Lower leg skin (tissue), 4 donors: Measurements from ENCODE around the gene COLGALT1. TPM values are rescaled to one million over a fixed set of nuclear protein-coding genes. Genes with fewer than 3 reads are reported as not detected.

Experiments
- DNase-seq, 2 donors: peaks; one replicate each; pipeline ENCODE4 v3.0.0-alpha.2; 2019; ENCODE audit warnings: low spot score in 2 of 2
- H3K4me3 ChIP-seq: fragments of 200-600 bp; sonication (generic); 2 replicates; pipeline ENCODE4 v1.5.1; 2017; ENCODE audit warnings: mild to moderate bottlenecking, low read depth; ENCODE audit not compliant: poor library complexity, severe bottlenecking
- CTCF ChIP-seq, 3 donors: fragments of 450-650 bp; IDR thresholded peaks; one replicate each; pipeline ENCODE4 v1.5.1; 2016; ENCODE audit warnings: antibody characterized with exemption in 3 of 3, mild to moderate bottlenecking in 3 of 3, moderate library complexity in 2 of 3
- POLR2A ChIP-seq, 2 donors: fragments of 450-650 bp; IDR thresholded peaks; one replicate each; pipeline ENCODE4 v1.6.1; 2016 to 2017; ENCODE audit warnings: antibody characterized with exemption in 2 of 2, mild to moderate bottlenecking in 1 of 2, moderate library complexity in 1 of 2
- WGBS, 2 donors: methylation state at CpG; one replicate each; pipeline ENCODE4 v1.1.5; 2018; 5-methylcytosine and 5-hydroxymethylcytosine counted together
- intact Hi-C: fragments of 100-400 bp; cut with DNase I; formaldehyde crosslinking; loops from one replicate; pipeline ENCODE4 v1.15.0; 2023; ENCODE audit warnings: low total_unique reads
- total RNA-seq, 4 donors: library from RNA; depleted of rRNA; stranded (reverse); fragments of >200 nt; gene quantifications; one replicate each; pipeline ENCODE4 v1.1.0, GENCODE V29; 2016

The COLGALT1 gene
- total RNA-seq, 4 donors from 2014 or later, result 46.8 to 59.3 (median 53.3) TPM

DNA sequence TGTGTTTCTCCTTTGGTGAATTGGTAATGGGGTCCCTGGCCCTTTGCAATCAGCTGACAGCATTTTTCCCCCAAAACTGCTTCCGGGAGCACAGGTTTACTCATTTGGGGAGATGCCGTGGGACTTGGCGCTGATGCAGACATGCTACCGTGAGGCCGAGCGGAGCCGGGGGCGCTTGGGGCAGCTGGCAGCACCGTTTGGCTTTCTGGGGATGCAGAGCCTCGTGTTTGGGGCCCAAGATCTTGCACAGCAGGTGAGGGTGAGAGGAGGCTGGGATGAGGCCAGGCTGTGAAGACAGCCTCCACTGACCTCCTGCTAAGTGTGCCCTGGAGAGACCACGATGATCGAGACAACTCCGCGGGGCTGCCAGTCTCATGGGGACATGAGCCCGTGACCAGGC is 13.4 kb upstream of the COLGALT1 start:
- TF ChIP-seq CTCF (IDR thresholded peaks at IDR 0.05), result no peak
- no peak for TF ChIP-seq POLR2A (IDR thresholded peaks at IDR 0.05)
- 65 to 68% methylated on average over 15 of the region's 15 CpGs for WGBS, 2 donors
- intact Hi-C loops, result no loop called here
- no peak for DNase-seq
- no peak overlapping the region for H3K4me3 ChIP-seq

DNA sequence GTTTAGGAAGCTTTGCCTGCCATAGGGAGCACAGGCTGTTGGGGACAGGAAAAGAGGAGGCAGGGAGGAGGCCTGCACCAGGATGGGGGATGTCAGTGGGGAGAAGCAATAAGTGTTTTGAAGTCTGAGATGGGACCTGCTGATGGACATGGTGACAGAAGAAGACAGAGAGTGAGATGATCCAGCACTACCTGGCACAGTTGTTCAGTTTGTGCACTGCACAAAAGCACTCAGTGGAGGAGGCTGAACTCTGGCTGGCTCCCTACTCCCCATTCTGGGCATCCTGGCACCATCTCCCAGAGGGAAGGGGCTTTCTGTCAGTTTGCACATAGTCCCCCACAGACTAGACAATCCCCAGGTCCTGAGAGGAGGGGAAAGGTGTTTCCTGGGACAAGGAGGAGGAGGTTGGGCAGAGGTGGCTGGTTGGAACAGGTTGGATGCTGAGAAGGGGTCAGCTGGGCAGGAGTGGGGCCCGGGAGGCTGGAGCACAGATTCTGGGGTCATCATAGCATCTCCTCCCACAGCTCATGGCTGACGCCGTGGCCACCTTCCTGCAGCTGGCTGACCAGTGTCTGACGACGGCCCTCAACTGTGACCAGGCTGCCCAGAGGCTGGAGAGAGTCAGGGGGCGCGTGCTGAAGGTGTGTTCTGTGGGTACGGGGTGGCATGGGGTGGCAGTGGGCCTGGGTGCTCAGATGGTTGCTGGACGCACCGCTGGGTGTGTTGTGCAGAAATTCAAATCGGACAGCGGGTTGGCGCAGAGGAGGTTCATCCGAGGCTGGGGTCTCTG is 12.5 kb upstream of the COLGALT1 start:
- intact Hi-C loops, result no loop called here
- WGBS, 2 donors, result 79 to 88% methylated on average over 14 of the region's 14 CpGs
- DNase-seq, result no peak
- no peak for TF ChIP-seq POLR2A (IDR thresholded peaks at IDR 0.05)
- no peak for TF ChIP-seq CTCF (IDR thresholded peaks at IDR 0.05)
- no peak overlapping the region for H3K4me3 ChIP-seq

- intact Hi-C loops, result no loop called here
- no peak for DNase-seq
- no peak for TF ChIP-seq POLR2A (IDR thresholded peaks at IDR 0.05)
- no peak for TF ChIP-seq CTCF (IDR thresholded peaks at IDR 0.05)
- WGBS, 2 donors, result 75 to 81% methylated on average over 4 of the region's 4 CpGs
- H3K4me3 ChIP-seq, result no peak overlapping the region
Measured at GRCh38 chr19:17543986-17544385, 11.5 kb upstream of the COLGALT1 start.

DNA sequence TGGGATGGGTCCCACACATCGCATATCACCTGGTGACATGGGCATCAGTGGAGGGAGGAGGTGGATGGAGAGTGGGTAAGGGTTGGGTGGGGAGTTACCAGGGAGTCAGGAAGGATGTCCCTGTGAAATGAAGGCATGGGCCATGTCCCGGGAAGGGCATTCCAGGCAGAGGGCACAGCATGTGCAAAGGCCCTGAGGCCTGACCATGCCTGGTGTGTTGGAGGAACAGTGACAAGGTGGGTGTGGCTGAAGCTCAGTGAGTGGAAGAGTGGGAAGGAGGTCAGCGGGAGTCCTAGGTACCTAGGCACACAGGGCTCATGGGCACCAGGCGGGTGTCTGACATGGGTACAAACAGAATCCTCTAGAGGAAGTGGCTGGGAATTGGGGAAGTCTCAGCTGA is 11.0 kb upstream of the COLGALT1 start:
- TF ChIP-seq POLR2A (IDR thresholded peaks at IDR 0.05), result no peak
- TF ChIP-seq CTCF (IDR thresholded peaks at IDR 0.05), result no peak
- 95 to 97% methylated on average over 4 of the region's 4 CpGs for WGBS, 2 donors
- intact Hi-C loops, result no loop called here

GRCh38 chr19:17548145-17548544 is 7.3 kb upstream of the COLGALT1 start:
- no peak overlapping the region for H3K4me3 ChIP-seq
- no peak for DNase-seq
- no peak for TF ChIP-seq POLR2A (IDR thresholded peaks at IDR 0.05)
- TF ChIP-seq CTCF (IDR thresholded peaks at IDR 0.05), result no peak
- intact Hi-C loops, result no loop called here
- WGBS, 2 donors, result 85 to 88% methylated on average over 6 of the region's 6 CpGs

More for the DNA sequence above, 11.0 kb upstream of the COLGALT1 start:
- no peak overlapping the region for H3K4me3 ChIP-seq
- DNase-seq, result no peak
